Measurements from ENCODE around the gene KCNAB2.

Gene KCNAB2

GRCh38 chr1:6097117-6097595 lies 51.5 kb downstream of the KCNAB2 start:
- DNase-seq (ENCODE audit: low read depth in 2 of 2) = no peak

- no peak for DNase-seq (ENCODE audit: low read depth in 2 of 2)
Observed at GRCh38 chr1:6097824-6098223, 52.1 kb downstream of the KCNAB2 start.

- no peak for DNase-seq (ENCODE audit: low read depth in 2 of 2)
Observed at GRCh38 chr1:6098303-6099215, 52.9 kb downstream of the KCNAB2 start.

DNA sequence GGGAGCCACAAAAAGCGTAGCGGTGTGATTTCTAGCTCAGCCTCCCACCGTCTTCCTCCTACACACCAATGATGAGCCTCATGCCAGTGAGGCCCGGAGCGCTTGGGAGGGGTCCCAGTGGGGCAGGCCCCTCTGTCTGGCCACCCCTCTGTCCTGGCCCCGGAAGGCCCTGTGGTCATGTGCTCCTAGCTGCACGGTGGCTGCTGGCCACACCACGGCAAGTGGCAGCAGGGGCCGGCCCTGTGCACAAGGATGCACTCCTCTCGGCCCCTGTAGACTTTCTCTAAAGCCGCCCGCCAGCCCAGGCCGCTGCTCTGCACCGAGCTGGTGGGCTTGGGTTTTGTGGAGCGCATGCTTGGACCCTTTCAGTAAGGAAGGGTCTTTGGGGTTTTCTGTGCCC lies 53.6 kb downstream of the KCNAB2 start:
- no peak for DNase-seq (ENCODE audit: low read depth in 2 of 2)

DNA sequence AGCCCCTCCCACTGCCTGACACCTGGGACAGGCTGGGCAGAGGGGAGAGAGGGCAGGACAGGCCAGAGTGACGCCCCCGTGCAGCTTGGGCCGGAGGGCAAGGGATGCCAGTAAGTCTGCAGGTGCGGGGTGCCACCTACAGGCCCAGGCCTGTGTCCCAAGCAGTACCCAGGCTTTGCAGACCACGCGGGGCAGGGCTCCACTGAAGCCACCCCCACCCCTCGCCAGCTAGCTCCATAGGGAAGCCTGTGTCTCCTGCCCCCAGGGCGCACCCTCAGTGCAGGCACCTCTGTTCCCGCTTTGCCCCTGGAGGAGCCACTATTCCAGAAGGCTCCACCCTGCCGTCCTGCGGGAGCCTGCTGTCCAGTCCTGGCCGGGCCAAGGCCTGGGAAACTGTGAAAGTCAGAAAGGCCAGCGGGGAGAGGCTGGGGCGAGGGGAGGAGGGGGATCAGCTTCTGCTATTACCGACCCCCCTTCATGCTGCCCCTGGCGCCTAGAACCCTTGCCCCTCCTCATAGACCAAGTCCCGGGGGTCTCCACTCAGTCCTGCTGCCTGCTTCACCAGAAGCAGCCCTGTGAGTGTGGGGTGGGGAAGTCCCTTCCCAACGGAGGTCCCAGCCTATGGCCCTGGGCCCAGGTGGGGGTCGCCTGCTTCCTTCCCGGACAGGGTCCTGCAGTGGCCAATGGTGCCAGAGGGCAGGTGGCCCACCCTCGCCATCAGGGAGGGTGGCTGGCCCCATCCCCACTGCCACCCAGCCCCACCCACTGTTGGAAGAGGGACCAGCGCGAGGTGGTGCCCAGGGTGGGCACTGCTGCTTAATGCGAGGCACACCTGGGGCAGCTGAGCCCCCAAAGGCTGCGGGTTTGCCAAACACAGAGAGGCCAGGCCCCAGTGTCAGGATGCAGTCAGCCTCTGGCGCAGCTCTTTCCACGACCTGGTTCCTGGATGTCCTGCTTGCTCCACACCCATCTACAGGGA lies 54.4 kb downstream of the KCNAB2 start:
- no peak for DNase-seq (ENCODE audit: low read depth in 2 of 2)

GRCh38 chr1:6100861-6101783 lies 55.4 kb downstream of the KCNAB2 start:
- DNase-seq (ENCODE audit: low read depth in 2 of 2) = no peak

DNA sequence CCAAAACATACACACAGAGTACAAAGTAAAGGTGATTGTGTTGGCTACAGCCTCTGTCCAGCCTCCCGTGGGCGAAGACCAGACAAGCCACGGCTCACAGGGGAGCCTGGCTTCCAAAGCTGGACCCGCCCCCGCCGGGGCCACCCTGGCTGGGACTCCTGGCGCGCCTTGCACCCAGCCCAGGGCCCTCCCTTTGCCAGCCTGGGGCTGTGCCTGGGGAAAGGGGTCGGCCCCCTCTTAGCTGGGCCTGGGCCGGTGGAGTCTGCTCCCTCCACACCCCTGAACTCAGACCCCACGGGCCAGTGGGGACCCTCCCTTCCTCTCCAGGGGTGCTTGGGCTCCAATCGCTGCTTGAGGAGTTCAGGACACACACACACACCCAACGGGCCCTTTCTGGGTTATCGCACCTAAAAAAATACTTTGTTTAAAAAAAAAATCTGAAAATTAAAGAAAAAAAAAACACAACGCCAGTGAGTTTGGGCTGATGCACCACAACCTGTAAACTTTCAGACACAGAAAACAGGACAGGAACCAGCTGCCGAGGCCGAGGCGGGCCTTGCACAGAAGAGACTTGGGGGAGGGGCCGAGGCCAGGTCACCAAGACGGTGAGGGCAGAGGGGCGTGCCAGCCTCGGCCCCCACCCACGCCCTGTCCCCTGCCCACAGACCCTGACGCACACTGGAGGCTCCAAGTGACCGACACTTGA lies 56.3 kb downstream of the KCNAB2 start:
- DNase-seq (ENCODE audit: low read depth in 2 of 2) = no peak

DNA sequence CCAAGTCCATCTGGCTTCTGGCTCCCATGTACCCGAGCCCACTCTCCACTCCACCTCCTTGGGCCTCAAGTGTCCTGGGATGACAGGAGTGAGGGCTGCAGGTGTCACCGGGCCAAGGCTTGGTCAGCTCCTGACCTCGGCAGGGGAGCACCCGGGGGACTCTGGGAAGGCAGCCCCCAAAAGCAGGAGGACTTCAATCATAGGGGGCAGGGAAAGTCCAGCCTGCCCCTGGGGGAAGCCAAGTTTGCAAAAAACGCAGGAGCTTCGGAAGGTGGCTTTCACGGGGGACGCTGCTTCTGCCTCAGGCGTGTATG lies 56.8 kb downstream of the KCNAB2 start:
- DNase-seq (ENCODE audit: low read depth in 2 of 2) = no peak

DNA sequence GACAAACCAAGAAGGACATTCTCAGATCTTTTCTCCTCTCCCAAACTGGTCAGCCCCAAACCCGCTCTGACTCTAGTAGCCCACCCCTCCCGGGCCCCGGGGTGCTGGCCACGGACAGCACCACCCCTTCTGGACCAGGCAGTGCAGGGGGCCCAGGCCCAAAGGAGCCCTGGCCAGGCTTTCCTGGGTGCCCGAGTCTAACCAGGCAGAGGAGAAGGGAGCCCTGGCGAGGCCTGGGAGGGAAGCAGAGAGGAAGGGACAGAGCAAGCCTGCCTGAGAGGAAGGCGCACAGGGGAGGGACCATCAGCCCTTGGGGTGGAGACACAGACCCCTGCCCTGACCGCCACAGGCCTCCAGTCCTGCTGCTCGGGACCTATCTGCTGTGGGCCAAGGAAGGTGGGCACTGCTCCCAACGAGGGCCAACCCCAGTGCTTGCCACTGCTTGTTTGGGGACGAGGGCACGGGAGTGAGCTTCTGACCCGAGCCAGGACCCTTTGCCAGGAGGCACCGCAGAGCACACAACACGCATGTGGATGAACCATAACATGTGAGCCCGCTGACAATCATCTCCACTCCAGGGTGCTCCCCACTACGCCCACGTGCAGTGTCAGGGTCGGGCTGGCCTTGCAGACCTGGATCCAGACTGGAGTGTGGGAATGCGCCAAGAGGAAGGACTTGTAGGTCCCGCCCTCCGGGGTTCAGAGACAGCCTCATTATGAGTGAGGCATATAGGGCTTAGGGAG lies 57.6 kb downstream of the KCNAB2 start:
- no peak for DNase-seq (ENCODE audit: low read depth in 2 of 2)

- DNase-seq (ENCODE audit: low read depth in 2 of 2) = no peak
Observed at GRCh38 chr1:6103854-6104530, 58.3 kb downstream of the KCNAB2 start.

DNA sequence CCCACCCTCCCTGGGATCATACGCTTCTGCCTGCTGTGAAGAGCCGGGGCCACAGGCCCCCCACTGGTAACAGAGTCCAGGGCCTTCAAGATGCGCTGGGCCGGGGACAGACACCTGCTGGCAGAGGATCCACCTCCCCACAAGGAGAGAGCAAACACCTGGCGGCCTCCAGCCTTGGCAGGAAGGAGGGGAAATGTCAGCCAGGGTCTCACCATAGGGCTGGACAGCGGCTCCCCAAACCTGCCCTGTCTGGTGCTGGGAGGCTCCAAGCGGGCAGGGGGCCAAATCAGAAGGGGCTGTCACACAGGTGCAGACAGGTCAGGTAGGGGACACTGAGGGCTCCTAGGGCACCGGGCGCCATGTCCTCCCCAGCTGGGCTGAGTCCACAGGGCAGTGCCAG lies 58.9 kb downstream of the KCNAB2 start:
- DNase-seq (ENCODE audit: low read depth in 2 of 2) = no peak

- DNase-seq (ENCODE audit: low read depth in 2 of 2) = no peak
Observed at GRCh38 chr1:6105218-6105679, 59.6 kb downstream of the KCNAB2 start.

GRCh38 chr1:6105763-6106162 lies 60.1 kb downstream of the KCNAB2 start:
- no peak for DNase-seq (ENCODE audit: low read depth in 2 of 2)

- no peak for DNase-seq (ENCODE audit: low read depth in 2 of 2)
Observed at GRCh38 chr1:6106321-6106731, 60.6 kb downstream of the KCNAB2 start.

- no peak for DNase-seq (ENCODE audit: low read depth in 2 of 2)
Observed at GRCh38 chr1:6106977-6107376, 61.3 kb downstream of the KCNAB2 start.

GRCh38 chr1:6107409-6108356 lies 62.0 kb downstream of the KCNAB2 start:
- DNase-seq (ENCODE audit: low read depth in 2 of 2) = no peak

DNA sequence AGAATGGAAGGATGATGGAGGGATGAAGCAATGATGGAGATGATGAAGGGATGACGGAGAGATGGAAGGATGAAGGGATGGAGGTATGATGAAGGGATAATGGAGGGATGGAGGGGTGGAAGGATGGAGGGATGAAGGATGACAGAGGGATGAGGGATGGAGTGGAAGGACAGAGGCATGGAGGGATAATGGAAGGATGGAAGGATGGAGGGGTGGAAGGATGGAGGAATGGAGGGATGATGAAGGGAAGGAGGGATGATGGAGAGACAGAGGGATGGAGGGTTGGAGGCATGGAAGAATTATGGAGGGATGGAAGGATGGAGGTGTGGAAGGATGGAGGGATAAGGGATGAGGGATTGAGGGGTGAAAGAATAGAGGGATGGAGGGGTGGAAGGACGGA lies 62.8 kb downstream of the KCNAB2 start:
- no peak for DNase-seq (ENCODE audit: low read depth in 2 of 2)

DNA sequence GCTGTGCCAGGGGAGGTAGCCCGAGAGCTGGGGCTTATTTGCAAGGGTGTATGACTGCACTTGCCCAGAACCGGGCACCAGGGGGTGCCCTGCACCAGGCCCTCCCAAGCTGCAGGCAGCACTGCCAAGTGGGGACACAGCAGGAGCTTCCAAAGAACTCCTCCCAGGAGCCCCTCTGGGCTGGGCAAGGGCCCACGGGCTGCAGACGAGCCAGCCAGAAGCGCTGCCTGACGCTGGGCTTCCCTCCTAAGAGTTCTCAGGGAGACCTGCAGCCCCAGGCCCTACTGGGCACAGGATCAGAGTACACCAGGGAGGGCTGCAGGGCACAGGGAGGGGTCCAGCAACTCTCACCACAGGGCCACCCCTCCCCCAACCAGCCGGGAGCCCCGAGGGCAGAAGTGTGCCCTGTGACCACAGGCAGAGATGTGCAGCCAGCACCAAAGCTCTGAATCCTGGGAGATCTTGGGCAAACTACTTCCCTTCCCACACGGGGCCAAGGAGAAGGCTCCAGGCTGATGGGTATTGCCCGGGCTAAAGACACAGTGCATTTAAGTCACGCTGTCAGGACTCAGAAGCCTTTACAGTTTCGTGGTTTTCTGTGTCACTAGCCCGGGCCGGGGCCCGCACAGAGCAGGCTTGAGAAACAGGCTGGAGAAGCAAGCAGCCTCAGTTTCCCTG lies 63.4 kb downstream of the KCNAB2 start:
- DNase-seq (ENCODE audit: low read depth in 2 of 2) = no peak
